T-helper 1 cell treated with Interleukin-12 subunit alpha and Interleukin-12 subunit beta and Interleukin-4 antibody, amounts not matched to agents 30 μg/mL and 1 μg/mL, for 36 hours (primary cell): ENCODE measurements around the gene NDUFAF7.
"Not testable (repeated sequence)": the region's sequence is repeated elsewhere in the genome, so short reads cannot be mapped to it uniquely, and the experiment has no call there.

Experiments
- H3K27ac Mint-ChIP-seq: one replicate; pipeline ENCODE4 v1.8.0; 2021; ENCODE audit warnings: mild to moderate bottlenecking, mixed read lengths
- H3K27me3 Mint-ChIP-seq: one replicate; pipeline ENCODE4 v1.8.0; 2021; ENCODE audit warnings: low read depth, mixed read lengths
- H3K36me3 Mint-ChIP-seq: one replicate; pipeline ENCODE4 v1.8.0; 2021; ENCODE audit warnings: low read depth, mixed read lengths
- H3K4me1 Mint-ChIP-seq: one replicate; pipeline ENCODE4 v1.8.0; 2021; ENCODE audit warnings: low read depth, mixed read lengths
- H3K4me3 Mint-ChIP-seq: one replicate; pipeline ENCODE4 v1.8.0; 2021; ENCODE audit warnings: mild to moderate bottlenecking, moderate library complexity, mixed read lengths
- H3K9me3 Mint-ChIP-seq: one replicate; pipeline ENCODE4 v1.8.0; 2021; ENCODE audit warnings: mixed read lengths

The NDUFAF7 gene, protein sequence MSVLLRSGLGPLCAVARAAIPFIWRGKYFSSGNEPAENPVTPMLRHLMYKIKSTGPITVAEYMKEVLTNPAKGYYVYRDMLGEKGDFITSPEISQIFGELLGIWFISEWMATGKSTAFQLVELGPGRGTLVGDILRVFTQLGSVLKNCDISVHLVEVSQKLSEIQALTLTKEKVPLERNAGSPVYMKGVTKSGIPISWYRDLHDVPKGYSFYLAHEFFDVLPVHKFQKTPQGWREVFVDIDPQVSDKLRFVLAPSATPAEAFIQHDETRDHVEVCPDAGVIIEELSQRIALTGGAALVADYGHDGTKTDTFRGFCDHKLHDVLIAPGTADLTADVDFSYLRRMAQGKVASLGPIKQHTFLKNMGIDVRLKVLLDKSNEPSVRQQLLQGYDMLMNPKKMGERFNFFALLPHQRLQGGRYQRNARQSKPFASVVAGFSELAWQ

DNA sequence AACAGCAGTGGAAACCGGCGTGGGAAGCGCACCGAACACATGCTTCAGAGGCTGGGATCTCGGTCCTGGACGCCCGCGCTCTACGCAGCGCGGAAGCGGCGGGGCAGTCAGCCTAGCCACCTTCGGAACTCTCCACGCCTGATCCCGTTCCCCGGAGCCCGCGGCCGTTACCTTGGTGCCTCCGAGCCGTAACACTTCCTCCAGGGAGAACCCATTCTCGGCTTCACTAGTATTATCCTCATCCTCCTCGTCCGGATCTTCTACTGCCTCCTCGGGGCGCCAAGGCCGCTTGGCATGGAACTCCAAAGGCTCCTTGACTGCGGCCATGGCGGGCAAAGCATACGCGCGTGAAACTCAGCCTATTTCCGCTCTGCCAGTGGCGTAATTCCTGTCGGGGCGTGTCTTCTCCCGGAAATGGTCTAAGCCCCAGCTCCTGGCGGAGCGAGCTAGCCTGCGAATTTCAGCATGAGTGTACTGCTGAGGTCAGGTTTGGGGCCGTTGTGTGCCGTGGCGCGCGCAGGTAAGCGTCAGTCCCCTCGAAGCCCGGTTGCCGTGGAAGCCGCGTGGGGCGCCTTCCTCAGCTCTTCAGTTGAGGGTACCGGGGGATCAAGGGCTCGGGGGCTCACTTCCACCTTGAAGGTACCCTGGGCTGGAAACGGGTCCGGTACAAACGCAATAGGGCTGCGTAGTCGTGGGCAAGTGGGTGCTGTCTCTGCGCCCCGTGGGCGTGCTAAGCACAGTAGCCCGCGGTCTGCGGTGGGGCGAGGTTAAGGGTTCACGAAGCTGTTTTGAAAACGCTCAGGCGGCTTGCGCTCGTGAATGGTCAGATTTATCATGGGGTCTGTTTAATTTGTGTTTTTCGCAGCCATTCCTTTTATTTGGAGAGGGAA, at the start of gene NDUFAF7, which contains the start of gene CEBPZ:
TSS of gene NDUFAF7 (plus strand) at position 418 of the 890 bp plus-strand sequence. CDS start at position 466, 48 bp downstream.
TSS of gene CEBPZ (minus strand) at position 356 of the 890 bp plus-strand sequence. CDS start at position 327, 29 bp downstream.
- Mint-ChIP-seq H3K9me3 (no peaks in the 10 kb centered on the region), H3K4me3 (no peak within 1 kb of the TSS), H3K27ac (no peak within 1 kb of the TSS), H3K36me3 (peaks cover 27% of the 10 kb centered on the region), H3K27me3 (no peaks in the 10 kb centered on the region), H3K4me1 (peaks cover 20% of the 10 kb centered on the region)

DNA sequence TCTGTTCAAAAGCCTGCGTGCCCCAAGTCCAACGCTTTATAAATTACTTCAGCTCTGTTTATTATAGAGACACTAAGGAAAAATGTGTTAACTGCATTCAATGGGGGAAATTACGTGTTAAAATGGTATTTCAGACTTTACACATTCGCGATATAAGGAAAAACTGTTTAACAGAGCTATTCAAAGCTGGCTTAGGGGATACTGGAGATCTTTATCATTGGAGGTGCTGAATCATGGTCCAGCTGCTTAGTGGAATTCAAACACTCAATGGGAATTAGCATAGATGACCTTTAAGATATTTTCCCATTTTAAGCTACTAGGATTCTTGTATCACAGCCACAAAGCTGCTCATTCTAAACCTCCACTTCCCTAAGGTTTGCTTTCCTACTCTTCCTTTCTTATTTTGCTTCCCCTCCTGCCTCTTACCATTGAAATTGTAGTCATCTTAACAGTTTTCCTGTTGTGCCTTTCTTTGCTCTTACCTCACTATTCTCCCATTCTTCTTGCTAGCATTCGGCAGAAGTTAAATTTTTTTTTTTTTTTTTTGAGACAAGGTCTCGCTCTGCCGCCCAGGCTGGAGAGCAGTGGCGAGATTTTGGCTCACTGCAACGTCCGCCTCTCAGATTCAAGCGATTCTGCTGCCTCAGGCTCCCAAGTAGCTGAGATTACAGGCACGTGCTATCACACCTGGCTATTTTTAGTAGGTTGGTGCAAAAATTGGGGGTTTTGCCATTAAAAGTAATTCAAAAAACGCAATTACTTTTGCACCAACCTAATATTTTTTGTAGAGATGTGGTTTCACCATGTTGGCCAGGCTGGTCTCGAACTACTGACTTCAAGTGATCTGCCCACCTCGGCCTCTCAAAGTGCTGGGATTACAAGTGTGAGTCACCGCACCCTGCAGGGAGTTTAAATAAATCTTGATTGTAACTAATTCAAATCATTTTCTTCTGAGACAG, 49.5 kb upstream of the NDUFAF7 start:
- H3K9me3 Mint-ChIP-seq, result no peaks in the 10 kb centered on the region
- H3K4me1 Mint-ChIP-seq, result no peaks in the 10 kb centered on the region
- H3K27ac Mint-ChIP-seq, result no peak overlapping the region
- no peak overlapping the region for H3K4me3 Mint-ChIP-seq
- peaks cover 70% of the 10 kb centered on the region for H3K27me3 Mint-ChIP-seq
- H3K36me3 Mint-ChIP-seq, result no peaks in the 10 kb centered on the region

DNA sequence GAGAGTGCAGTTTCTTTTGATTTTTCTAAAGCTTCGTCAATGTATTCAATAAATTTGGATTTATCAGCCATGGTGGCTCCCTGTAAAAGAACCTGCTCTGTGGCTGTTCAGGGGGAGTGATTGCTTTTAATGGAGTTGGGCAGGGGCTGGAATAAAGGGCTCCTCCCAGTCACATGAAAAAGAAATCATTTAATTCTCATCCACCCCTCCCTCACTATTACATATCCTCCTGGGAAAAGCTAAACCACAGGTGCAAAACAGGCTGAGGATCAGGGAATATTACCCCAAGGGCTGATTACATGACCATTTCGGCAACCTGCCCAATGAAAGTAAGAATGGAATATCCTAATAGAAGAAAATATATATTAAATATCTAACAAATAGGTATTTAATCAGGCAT, 42.9 kb upstream of the NDUFAF7 start, which contains the start of gene SULT6B1:
TSS of gene SULT6B1 (minus strand) at position 101 of the 400 bp plus-strand sequence. CDS start at position 71, 30 bp downstream.
- H3K4me3 Mint-ChIP-seq, result no peak within 1 kb of the TSS
- H3K4me1 Mint-ChIP-seq, result peaks cover 6% of the 10 kb centered on the region
- H3K27me3 Mint-ChIP-seq, result peaks cover 37% of the 10 kb centered on the region
- no peak within 1 kb of the TSS for H3K27ac Mint-ChIP-seq
- H3K36me3 Mint-ChIP-seq, result peaks cover 1% of the 10 kb centered on the region
- no peaks in the 10 kb centered on the region for H3K9me3 Mint-ChIP-seq

DNA sequence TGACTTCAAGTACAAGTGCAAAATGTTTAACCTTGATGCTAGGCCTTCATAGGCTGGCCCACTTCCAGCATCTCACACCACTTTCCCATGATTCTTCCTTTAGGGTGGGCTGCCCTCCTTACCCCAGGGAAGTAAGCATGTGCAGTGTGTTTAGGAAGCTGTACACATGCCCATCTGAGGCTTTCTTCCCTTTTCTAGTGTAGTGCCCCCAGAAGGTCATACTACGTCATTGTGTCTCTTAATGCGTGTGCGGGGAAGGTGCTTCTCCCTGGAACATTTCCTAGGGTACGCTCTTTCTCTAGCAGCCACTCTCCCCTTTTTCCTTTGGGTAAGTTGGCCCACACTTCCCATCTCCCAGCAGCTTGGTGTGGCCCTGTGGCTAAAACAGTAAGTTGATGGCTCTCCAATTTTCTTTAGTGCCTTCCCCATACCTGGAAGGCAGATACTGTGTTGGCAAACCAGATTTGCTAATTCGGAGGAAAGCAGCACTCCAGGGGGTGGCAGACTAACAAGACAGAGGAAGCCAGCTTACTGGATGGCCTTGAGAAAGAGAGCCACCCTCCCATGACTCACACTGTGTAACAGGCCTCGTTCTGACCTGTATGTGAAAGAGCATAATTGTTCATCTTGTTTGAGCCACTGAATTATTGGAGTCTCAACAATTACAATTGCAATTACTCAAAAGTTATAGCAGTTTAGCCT, 41.9 kb upstream of the NDUFAF7 start:
- H3K27ac Mint-ChIP-seq, result no peak overlapping the region
- H3K4me3 Mint-ChIP-seq, result no peak overlapping the region
- no peaks in the 10 kb centered on the region for H3K9me3 Mint-ChIP-seq
- H3K36me3 Mint-ChIP-seq, result peaks cover 1% of the 10 kb centered on the region
- H3K27me3 Mint-ChIP-seq, result peaks cover 28% of the 10 kb centered on the region
- H3K4me1 Mint-ChIP-seq, result peaks cover 6% of the 10 kb centered on the region

DNA sequence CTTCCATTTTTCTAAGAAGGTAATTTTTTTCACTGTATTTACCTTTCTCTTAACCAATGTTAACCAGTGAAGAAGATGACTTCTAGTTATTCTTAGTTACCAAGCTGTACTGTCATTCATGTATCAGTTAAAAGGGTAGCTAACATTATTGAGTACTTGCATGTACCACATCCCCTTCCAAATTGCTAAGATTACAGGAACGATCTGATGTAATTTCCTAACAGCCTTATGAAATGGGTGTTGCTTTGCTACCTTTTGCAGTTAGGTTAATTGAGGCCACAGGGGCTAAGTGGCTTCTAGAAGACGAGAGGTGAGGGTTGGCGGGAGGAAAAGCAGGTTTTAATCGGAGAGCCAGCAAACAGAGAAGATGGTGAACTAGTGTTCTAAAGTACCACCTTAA, 41.2 kb upstream of the NDUFAF7 start:
- no peaks in the 10 kb centered on the region for H3K9me3 Mint-ChIP-seq
- H3K36me3 Mint-ChIP-seq, result peaks cover 1% of the 10 kb centered on the region
- H3K4me3 Mint-ChIP-seq, result no peak overlapping the region
- peaks cover 24% of the 10 kb centered on the region for H3K27me3 Mint-ChIP-seq
- no peak overlapping the region for H3K27ac Mint-ChIP-seq
- H3K4me1 Mint-ChIP-seq, result peaks cover 6% of the 10 kb centered on the region

DNA sequence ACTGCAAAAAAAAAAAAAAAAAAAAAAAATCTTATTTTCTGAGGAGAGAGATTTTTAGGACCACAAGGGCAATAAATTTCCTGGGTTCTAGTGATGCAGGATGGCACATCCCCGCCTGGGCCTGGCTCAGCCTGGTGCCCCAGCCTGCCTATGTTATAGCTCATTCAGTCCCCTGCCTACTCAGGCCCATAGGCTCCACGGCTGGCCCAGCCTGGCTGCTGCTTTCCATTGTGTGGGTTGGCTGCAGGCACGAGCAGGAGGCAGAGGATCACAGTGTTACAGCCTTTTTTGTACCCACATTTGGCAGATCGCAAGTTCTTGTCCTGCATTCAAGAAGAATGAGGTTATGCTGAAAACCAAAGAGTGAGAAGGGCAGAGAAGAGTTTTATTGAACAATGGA, 40.2 kb upstream of the NDUFAF7 start:
- Mint-ChIP-seq H3K9me3 (no peaks in the 10 kb centered on the region), H3K36me3 (peaks cover 3% of the 10 kb centered on the region), H3K27ac (no peak overlapping the region), H3K4me1 (peaks cover 9% of the 10 kb centered on the region), H3K27me3 (peaks cover 19% of the 10 kb centered on the region), H3K4me3 (no peak overlapping the region)

DNA sequence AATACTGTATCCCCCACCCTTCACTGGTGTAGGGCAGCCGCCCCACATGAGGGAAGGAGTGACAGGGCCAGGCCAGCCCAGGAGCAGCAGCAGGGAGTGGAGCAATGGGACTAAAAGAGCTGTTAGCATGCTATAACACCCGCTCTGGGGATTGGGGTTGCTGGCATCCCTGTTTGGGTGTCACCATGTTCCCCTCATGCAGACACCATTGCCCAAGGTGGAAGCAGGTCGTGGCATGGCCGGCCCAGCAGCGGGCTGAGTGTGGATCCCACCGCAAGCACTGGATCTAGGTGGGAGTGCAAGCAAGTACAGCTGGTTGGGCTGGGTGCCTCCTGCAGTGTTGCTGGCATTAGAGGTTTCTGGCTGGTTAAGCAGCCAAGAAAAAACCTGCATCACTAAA, 39.7 kb upstream of the NDUFAF7 start:
- Mint-ChIP-seq H3K4me3 (no peak overlapping the region), H3K27me3 (peaks cover 17% of the 10 kb centered on the region), H3K4me1 (peaks cover 10% of the 10 kb centered on the region), H3K36me3 (peaks cover 5% of the 10 kb centered on the region), H3K9me3 (no peaks in the 10 kb centered on the region), H3K27ac (no peak overlapping the region)

DNA sequence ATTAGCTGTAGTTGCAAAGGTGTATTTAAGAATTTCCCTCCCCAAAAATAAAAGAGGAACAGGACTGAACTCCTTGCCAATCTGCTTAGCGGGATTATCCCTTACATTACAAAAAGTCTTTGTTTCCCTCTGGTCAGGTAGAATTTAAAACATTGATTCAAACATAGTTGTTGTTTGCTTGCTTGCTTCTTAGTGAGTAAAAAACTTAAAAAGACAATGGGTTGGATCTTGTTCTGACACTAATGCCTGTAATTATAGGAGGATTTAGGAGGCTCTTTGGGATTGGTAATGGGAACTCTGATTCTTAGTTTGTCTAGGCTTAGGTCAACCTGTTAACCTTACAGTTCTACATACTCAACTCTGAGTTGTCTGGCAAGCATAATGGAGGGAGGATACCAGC, 38.9 kb upstream of the NDUFAF7 start:
- H3K27ac Mint-ChIP-seq, result no peak overlapping the region
- no peaks in the 10 kb centered on the region for H3K9me3 Mint-ChIP-seq
- H3K27me3 Mint-ChIP-seq, result peaks cover 13% of the 10 kb centered on the region
- peaks cover 5% of the 10 kb centered on the region for H3K36me3 Mint-ChIP-seq
- H3K4me3 Mint-ChIP-seq, result no peak overlapping the region
- H3K4me1 Mint-ChIP-seq, result peaks cover 17% of the 10 kb centered on the region

DNA sequence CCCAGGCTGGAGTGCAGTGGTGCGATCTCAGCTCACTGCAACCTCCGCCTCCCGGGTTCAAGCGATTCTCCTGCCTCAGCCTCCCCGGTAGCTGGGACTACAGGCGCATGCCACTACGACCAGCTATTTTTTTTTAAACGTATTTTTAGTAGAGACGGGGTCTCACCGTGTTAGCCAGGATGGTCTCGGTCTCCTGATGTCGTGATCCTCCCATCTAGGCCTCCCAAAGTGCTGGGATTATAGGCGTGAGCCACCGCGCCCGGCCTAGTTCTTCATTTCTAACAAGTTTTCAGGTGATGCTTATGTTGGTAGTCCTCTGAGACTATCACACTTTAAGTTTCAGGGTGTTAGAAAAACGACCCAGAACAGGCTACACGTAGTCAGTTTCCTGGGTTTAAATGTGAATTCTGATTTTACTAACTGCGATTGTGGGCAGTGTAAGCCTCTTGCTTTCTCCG, 35.6 kb upstream of the NDUFAF7 start:
- H3K27ac Mint-ChIP-seq, result peak overlapping the region; percentile 100
- not testable (repeated sequence) for H3K9me3 Mint-ChIP-seq, H3K27me3 Mint-ChIP-seq
- H3K4me1 Mint-ChIP-seq, result peaks cover 15% of the 10 kb centered on the region
- peak overlapping the region; percentile 100 for H3K4me3 Mint-ChIP-seq
- H3K36me3 Mint-ChIP-seq, result peaks cover 13% of the 10 kb centered on the region

DNA sequence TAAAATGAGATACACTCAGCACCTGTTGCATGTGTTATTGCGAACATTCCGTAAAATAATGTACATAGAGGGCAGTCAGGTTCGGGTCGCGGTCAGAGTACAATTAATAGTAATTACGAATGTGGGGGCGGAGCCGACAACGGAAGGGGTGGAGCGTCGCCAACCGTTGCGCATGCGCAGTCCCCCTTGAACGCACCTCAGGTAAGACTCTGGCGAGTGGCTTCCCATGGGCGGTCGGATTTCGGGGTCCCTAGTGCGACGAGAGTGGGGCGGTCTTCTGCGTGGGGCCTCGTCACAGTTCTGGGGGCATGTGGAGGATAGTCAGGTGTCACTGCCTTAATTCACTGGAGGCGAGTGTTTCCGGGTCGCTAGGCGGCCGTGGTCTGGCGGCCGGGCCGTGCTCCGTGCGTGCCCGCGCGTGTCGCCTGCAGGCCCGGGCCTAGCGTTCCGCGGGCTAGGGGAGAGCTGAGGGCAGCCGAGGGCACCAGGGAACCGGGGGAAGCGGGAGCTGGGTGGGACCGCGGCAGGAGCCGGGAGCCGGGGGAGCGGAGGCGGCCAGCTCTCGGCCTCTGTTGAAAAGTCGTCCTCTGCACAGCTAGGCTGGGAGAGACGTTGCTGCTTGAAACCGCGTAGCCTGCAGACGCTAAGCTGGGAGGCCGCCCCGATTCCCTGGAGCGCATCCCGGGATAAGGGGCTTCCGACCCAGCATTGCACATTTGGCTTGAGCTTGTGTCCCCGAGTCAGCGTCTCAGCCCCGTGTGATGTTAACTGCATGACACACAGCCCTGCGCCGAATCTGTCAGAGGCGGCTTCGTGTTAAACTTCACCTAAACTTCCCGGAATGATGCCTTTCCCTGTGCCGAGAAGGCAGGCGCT, 34.9 kb upstream of the NDUFAF7 start, which contains the start of gene CEBPZOS:
TSS of gene CEBPZOS (plus strand) at position 177 of the 876 bp plus-strand sequence. CDS start 3,209 bp downstream, outside the sequence.
- Mint-ChIP-seq H3K4me1 (peaks cover 18% of the 10 kb centered on the region), H3K36me3 (peaks cover 18% of the 10 kb centered on the region), H3K27ac (peak within 1 kb of the TSS; percentile 100), H3K9me3 (no peaks in the 10 kb centered on the region), H3K4me3 (peak within 1 kb of the TSS; percentile 100), H3K27me3 (peaks cover 5% of the 10 kb centered on the region)

DNA sequence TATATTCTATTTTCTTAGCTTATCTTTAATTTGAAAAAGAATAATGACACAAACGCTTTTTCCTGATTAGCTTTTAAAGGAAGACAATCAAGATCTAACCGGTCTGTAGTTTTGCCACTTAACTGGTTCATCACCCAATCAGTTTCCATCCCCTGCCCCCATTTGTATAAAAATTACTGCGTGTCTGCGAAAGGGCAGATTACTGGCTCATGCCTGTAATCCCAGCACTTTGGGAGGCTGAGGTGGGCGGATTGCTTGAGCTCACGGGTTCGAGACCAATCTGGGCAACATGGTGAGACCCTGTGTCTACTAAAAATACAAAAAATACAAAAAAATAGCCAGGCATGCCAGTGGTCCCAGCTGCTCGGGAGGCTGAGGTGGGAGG, 32.8 kb upstream of the NDUFAF7 start:
- peaks cover 25% of the 10 kb centered on the region for H3K4me1 Mint-ChIP-seq
- no peak overlapping the region for H3K27ac Mint-ChIP-seq
- H3K4me3 Mint-ChIP-seq, result no peak overlapping the region
- no peaks in the 10 kb centered on the region for H3K27me3 Mint-ChIP-seq
- H3K9me3 Mint-ChIP-seq, result peaks cover 4% of the 10 kb centered on the region
- peaks cover 32% of the 10 kb centered on the region for H3K36me3 Mint-ChIP-seq

DNA sequence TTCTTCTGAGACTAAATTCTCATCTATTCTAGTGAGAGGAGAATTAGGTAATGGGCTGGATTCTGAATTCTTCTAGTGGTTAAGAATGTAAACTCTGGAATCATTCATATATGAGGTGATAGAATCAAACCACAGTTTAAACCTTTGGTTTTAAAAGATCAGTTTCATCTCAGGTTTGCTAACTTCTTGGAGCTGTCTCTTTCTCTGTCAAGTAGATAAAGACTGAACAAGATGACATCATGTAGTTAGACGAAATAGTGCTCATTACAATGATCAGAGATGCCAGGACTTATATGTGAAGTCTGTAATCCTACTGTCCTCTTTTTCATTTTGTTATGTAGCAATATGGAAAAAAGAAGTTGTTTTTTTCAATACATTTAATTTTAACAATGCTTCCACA, 30.2 kb upstream of the NDUFAF7 start:
- Mint-ChIP-seq H3K4me1 (peaks cover 27% of the 10 kb centered on the region), H3K36me3 (peaks cover 55% of the 10 kb centered on the region), H3K27ac (peak overlapping the region; percentile 36)

More for the DNA sequence above, 30.2 kb upstream of the NDUFAF7 start:
- Mint-ChIP-seq H3K4me3 (no peak overlapping the region), H3K27me3 (no peaks in the 10 kb centered on the region), H3K9me3 (peaks cover 18% of the 10 kb centered on the region)
